NAMALWA (cell line): ENCODE measurements around the gene MT2A.
"Not testable (repeated sequence)": the region's sequence is repeated elsewhere in the genome, so short reads cannot be mapped to it uniquely, and the experiment has no call there.

Experiments
- DNase-seq: peaks from one replicate; pipeline ENCODE4 v3.0.0-alpha.2; 2015; ENCODE audit warnings: low spot score

MT2A gene

GRCh38 chr16:56608043-56608875 is at the start of gene MT2A:
MT2A (plus strand) TSS chr16:56608584; CDS start chr16:56608656, 72 bp downstream.
- peak; percentile 73 for DNase-seq

- no peak for DNase-seq
These were observed 49.3 kb upstream of the MT2A start for GRCh38 chr16:56559109-56559508.

- DNase-seq = no peak
These were observed 47.9 kb upstream of the MT2A start for GRCh38 chr16:56560447-56560846.

GRCh38 chr16:56561126-56561525 is 47.3 kb upstream of the MT2A start:
- DNase-seq = no peak

DNA sequence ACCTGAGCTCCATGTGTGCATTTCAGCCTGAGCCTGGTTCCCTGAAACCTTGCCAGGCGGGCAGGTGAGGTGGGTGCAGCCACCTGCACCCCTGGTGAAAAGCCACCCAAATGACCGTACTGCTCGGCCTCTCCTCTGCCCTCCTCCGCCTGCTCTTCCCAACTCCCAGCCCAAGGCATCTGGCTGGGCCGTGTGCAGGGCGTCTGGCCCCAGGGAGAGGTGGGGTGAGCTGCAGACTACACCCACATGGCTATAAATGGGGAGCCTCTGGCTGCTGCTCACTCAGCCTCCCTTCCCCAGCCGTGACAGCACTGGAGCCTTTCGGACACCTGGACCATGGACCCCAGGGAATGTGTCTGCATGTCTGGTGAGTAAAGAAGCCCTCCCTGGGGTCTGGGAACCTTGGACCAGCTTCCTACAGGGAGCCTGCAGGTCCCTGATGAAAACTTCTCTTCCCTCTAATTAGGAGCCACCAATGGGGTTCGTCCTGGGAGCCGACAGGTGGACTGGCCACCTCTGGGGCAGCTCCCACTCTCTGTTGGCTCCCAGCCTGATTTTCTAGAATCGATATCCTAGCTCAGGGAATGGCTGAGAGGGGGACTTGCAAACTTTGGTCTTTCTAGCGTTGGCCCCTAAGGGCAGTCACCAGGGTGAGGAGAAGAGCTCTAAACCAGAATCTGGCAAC is 43.4 kb upstream of the MT2A start, which contains the start of gene MT4:
MT4 (plus strand) TSS at position 281 of the 685 bp plus-strand sequence; CDS start at position 337, 56 bp downstream.
- no peak for DNase-seq

DNA sequence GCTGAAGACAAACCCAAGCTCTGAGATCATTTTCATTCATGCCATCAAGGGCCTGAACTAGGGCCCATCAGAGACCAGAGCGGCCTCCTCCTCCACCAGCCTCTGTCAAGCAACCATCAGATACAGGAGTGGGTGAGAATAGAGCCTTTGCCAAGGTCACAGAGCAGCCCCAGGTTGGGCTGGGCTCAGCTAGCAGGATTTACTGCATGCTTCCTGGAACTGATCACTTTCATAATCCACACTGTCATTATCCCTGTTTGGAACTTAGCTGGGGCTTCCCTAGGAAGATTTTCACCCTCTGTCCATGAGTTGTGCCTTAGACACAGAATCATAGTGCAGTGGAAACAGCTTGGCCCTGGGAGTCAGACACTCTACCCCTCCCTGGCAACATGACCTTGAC is 38.4 kb upstream of the MT2A start:
- DNase-seq = no peak

DNA sequence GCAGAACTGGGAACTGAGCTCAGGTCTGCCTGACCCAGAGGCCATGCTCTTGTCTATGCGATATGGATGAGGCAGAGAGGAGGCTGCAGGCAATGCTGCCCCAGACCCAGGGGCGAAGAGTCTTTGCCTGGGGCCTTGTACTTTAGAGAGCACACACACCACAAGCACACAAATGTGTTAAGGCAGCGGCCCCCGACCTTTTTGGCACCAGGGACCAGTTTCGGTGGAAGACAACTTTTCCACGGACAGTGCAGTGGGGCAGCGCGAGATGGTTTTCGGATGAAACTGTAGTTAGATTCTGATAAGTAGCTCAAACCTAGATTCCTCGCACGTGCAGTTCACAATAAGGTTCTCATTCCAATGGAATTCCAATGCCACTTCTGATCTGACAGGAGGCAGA is 36.9 kb upstream of the MT2A start:
- DNase-seq = no peak

GRCh38 chr16:56574625-56575024 is 33.8 kb upstream of the MT2A start:
- DNase-seq = no peak

DNA sequence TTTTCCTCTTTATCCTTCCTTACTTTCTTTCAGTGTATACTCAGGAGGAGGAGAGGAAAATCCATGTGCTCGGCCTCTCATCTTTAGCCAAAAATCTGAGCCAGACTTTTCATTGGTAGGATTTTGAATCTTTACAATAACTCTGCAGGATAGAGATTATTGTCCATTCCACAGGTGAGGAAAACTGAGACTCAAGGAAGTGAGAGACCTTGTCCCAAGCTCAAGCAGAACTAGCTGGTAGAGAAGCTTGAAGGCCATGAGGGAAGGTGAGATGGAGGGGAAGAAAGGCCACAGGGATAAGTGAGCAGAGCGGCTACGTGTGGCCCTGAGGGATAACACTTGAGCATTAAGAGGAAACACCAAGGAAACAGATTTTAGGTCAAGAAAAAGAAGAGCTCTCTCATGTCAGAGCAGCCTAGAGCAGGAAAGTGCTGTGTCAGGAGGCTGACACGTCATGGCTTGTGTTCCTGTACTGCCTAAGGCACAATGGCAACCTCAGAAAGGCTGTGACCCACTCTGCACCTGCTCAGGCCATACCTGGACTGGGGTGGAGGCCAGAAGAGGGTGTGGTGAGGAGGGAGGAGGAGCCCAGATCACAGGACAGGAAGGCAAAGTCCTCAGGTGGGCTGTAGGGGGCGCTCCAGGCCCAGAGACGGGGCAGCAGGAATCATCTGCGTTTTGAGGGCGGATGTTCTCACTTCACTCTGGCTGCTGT is 31.6 kb upstream of the MT2A start:
- DNase-seq = peak; percentile 86

DNA sequence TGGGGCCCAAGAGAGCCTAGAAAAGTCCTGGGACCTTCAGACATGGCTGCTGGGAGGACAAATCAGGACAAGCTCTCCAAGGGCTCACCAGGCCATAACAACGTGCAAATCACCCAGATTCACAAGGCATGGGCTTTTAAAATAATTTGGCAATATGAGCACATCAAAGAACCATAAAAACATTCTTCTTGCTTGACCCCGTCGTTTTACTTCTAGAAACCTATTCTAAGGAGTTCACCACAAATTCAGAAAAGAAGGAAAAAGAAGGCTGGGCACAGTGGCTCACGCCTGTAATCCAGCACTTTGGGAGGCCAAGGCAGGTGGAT is 31.1 kb upstream of the MT2A start:
- DNase-seq = no peak

DNA sequence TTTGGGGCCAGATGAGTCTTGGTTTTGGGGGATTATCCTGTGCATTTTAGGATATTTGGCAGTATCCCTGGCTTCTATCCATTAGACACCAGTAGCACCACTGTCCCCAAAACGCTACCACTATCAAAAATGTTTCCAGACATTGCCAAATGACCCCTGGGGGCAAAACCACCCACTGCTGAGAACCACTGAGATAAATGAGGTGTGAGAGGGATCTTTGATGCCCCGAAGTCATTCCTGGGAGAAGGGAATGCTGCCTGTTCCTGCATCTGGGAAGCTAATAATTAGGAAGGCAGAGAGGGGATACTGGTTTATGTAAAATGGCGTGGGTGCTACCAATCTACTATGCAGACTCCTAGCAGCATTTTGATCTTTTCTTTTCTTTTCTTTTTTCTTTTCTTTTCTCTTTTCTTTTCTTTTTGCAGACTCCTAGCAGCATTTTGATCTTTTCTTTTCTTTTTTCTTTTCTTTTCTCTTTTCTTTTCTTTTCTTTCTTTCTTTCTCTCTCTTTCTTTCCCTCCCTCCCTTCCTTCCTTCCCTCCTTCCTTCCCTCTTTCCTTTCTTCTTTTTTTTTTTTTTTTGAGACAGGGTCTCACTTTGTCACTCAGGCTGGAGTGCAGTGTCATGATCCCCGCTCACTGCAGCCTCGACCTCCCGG is 27.9 kb upstream of the MT2A start:
- no peak for DNase-seq

DNA sequence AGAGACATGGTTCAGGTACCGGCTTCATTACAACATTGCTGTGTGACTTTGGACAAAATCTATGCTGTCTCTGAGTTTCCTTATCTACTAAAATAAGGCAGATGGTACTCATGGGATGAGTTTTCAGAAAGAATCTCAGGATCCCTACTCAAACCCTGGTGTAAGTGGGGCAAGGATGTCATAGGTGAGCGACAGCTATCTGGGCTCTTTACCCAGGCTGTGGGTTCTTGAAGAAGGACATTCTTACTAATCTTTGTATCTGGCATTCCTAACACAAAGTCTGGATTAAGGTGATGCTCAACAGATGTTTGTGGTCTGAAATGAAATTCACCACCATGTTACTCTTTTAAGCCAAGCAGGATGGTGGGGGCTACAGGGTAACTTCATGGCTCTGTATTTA is 25.5 kb upstream of the MT2A start:
- DNase-seq = not testable (repeated sequence)

DNA sequence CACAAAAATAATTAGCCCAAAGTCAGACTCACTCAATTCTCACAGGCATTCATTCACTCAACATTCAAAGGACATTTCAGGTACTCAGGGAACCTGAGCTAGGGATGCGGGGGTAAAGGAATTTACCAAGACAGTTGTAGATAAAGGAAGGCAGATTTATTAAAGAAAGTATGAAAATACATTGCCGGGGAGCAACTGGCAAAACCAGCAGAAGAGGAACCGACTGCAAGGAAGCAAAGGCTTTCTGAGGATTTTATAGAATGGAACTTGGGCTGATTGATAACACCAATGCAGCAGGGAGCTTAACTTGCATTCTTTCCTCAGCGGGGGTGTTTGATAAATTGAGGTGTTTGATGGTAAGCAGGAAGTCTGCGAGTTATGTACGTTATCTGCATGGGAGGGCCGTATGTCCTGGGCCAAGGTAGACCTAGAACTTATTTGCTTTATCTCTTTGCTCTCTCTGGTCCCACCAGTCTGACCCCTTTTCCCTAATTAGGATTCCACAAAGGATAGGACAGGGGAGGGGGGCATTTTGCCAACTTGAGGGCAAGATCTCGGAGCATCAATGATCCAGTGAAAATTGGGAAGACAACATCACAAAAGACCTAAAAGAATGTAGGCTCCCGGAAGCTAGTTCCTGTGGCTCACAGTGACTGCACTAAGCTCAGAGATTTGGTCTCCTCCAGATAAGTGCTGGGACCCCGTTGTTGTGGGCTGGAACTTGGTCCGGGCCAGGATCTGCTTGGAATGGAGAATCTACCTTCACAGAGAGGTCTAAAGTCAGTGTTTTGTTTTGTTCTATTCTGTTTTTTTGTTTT is 24.8 kb upstream of the MT2A start:
- DNase-seq = no peak

GRCh38 chr16:56584276-56584675 is 24.1 kb upstream of the MT2A start:
- no peak for DNase-seq

DNA sequence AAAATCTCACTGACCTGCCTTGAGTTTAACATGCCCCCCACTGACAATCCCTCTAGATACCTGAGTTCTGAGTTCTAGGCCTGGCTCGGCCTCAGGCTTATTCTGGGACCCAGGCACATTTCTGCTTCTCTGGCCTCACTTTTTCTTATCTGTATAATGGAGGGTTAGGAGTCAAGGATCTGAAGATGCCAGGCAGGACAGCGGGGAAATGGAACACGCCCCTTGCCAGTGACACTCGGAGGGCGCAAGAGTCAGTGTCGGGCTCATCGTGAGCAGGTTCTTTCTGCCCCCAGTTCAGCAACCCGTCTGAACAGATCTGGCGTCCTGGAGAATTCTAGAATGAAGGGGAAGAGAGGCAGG is 19.6 kb upstream of the MT2A start:
- no peak for DNase-seq

DNA sequence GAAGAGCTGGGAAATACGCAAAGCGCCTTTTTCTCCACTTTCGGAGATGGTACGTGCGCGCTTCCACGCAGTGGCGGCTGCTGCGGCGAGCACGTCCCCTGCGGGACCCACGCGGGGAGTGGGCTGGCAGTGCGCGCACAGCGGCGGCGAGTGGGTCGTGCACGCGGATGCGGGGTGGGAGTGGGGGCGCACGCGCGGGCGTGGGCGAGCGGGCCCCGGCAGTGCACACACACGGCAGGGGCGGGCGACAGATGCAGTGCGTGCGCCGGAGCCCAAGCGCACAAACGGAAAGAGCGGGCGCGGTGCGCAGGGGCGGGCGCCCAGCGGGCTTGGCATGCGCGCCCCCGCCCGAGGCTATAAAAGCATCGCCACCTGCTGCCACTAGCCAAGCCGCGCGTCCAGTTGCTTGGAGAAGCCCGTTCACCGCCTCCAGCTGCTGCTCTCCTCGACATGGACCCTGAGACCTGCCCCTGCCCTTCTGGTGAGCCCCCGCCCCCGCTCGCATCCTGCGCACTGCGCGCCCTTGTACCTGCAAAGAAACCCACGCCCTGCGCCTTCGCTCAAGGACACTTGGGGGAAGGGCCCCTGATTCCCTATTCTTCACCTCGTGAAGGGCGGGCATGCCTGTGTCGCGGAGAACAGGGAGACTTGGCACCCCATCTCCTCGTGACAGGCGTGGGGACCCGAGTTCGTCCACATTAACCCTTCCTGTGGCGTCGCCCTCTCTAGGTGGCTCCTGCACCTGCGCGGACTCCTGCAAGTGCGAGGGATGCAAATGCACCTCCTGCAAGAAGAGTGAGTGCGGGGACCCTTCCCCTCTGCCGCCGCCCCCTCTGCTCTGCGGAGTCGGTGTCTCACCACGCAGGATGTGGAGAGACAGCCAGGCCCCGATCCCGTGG is 19.0 kb upstream of the MT2A start, which contains the start of gene MT3:
MT3 (plus strand) TSS at position 388 of the 899 bp plus-strand sequence; CDS start at position 451, 63 bp downstream.
- no peak for DNase-seq

- no peak for DNase-seq
These were observed 16.9 kb upstream of the MT2A start for GRCh38 chr16:56591377-56592060.

DNA sequence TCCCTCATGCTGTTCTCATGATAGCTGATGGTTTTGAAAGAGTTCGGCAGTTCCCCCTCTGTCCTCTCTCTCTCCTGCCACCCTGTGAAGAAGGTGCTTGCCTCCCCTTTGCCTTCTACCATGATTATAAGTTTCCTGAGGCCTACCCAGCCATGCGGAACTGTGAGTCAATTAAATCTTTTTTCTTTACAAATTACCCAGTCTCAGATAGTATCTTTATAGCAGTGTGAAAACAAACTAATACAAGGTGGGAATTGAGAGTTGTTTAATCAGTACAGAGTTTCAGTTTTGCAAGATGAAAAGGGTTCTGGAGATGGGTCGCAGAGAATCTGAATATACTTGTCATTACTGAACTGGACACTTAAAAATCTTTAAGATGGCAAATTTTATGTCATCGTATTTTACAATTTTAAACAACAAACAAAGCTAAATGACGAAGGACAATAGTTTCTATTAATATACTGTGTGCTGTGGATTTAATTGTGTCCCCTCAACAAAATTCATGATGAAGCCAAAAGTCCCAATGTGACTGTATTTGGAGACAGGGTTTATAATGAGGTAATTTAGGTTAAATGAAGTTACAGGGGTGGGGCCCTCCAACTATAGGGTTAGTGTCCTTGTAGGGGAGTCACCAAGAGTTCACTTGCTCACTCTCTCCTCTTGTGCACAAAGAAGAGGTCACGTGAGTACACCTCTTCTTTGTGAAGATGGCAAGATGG is 14.7 kb upstream of the MT2A start:
- DNase-seq = no peak

DNA sequence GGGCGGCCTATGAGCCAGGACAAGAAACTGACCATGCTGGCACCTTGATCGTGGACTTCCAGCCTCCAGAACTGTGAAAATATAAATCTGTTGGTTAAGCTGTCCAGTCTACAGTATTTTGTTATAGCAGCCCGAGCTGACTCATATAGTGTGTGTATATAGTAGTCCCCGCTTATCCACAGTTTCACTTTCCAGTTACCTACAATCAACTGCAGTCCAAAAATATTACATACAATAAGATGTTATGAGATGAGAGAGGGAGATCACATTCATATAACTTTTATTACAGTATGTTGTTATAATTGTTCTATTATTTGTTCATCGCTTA is 14.1 kb upstream of the MT2A start:
- no peak for DNase-seq
